Upper lobe of left lung (tissue), 4 donors: Measurements from ENCODE around the gene INTS12.
"Not testable (repeated sequence)": the region's sequence is repeated elsewhere in the genome, so short reads cannot be mapped to it uniquely, and the experiment has no call there.

Source experiments
- POLR2A ChIP-seq, 4 donors: fragments of 450-650 bp; IDR thresholded peaks; one replicate each; pipeline ENCODE4 v1.5.1; 2016 to 2017; ENCODE audit warnings: antibody characterized with exemption in 4 of 4, mild to moderate bottlenecking in 2 of 4
- TF ChIP-seq, protein P1 (sequence below), 6 experiments: fragments of 450-650 bp in 4 of 6; fragments of 200-600 bp in 2 of 6; sonication (generic) in 2 of 6; IDR thresholded peaks; one replicate each; pipeline ENCODE4 v1.5.1; 2016 to 2019; ENCODE audit warnings: antibody characterized with exemption in 6 of 6

DNA sequence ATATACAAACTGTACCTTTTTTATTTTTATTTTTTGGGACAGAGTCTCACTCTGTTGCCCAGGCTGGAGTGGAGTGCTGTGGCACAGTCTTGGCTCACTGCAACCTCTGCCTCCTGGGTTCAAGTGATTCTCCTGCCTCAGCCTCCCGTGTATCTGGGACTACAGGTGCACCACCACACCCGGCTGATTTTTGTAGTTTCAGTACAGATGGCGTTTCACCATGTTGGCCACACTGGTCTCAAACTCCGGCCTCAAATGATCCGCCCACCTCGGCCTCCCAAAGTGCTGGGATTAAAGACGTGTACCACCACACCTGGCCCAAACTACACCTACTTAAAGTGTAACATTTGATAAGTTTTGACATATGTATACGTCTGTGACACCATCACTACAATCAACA, 12.7 kb downstream of the INTS12 start:
- TF ChIP-seq, protein P1, sequence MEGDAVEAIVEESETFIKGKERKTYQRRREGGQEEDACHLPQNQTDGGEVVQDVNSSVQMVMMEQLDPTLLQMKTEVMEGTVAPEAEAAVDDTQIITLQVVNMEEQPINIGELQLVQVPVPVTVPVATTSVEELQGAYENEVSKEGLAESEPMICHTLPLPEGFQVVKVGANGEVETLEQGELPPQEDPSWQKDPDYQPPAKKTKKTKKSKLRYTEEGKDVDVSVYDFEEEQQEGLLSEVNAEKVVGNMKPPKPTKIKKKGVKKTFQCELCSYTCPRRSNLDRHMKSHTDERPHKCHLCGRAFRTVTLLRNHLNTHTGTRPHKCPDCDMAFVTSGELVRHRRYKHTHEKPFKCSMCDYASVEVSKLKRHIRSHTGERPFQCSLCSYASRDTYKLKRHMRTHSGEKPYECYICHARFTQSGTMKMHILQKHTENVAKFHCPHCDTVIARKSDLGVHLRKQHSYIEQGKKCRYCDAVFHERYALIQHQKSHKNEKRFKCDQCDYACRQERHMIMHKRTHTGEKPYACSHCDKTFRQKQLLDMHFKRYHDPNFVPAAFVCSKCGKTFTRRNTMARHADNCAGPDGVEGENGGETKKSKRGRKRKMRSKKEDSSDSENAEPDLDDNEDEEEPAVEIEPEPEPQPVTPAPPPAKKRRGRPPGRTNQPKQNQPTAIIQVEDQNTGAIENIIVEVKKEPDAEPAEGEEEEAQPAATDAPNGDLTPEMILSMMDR (IDR thresholded peaks at IDR 0.05), result not testable (repeated sequence)
- TF ChIP-seq POLR2A (IDR thresholded peaks at IDR 0.05), result not testable (repeated sequence)
